NOMO-1 treated with DMSO at 0.1 percent for 48 hours (cell line): Measurements from ENCODE around the gene TXNRD2.
A peak's percentile ranks its signal among the peaks of the same experiment; 100 is the strongest.

Source experiments
- DNase-seq: peaks from one replicate; lab custom pipeline; 2025; ENCODE audit not compliant: unreplicated experiment; lab: John Stamatoyannopoulos, UW

TXNRD2 gene

DNA sequence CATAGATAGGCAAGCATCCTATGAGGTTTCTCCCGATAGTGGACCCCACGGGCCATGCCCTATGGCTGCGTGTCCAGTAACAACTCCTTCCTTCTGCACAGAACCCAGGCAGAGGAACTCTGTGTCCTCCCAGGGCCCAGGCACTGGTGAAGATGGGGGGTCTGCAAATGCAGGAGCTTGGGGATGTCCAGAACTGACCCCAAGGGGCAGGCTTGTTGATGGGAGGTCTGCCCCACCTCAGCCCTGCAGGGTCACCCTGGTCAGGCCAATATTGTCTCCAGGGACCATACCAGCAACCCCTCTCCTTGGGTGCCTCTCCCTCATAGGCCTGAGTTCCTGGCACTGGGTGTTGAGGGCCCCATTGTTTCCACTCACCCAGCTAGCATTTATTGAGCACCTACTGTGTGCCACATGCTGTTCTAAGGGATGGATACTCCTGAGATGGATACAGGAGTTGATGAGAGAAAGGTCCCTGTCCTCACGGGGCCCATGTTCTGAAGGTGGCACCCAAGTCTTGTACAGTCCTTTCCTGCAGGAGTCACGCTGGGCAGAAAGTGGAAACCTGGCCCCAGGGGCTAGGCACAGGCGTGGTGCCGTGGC lies 26.3 kb upstream of the TXNRD2 start:
- DNase-seq, result no peak

DNA sequence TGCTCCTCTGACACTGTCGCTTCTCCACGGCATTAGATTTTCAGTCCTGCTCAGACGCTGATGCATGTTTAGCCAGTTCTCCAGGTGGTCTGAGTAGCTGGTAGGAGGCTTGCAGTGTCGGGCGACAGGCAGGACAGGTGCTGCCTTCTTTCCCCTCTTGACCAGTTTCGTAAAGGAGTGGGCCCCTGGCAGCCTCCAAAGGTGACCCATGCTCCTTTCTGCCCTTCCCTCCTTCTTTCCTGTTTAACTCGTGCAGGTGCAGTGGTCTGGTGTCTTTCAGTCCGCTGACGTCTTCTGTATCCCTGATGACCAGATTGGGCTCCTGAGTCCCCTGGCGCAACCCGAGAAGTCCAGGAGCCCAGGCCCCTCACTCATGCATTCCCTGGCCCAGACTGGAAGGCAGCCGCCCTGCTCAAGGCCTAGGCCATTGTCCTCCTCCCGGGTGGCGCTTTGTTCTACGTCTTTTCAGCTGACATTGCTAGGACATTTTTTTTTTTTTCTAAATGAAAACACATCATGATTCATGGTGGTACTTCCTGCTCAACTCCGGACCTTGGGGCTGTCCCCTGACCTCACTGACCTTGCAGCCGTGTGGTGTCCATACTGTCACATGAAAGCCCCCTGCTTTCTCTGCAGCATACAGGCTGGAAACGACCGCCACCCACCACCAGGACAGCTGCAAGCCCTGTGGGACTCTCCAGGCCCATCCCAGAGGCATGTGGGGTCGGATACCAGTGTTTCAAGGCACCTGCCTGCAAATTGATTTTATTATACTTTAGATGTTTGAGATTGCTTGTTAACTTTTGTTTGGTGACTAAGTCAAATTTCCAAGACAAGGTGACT lies 25.5 kb upstream of the TXNRD2 start:
- no peak for DNase-seq

- DNase-seq, result peak; percentile 82
Measured at GRCh38 chr22:19965771-19966709, 24.4 kb upstream of the TXNRD2 start.

DNA sequence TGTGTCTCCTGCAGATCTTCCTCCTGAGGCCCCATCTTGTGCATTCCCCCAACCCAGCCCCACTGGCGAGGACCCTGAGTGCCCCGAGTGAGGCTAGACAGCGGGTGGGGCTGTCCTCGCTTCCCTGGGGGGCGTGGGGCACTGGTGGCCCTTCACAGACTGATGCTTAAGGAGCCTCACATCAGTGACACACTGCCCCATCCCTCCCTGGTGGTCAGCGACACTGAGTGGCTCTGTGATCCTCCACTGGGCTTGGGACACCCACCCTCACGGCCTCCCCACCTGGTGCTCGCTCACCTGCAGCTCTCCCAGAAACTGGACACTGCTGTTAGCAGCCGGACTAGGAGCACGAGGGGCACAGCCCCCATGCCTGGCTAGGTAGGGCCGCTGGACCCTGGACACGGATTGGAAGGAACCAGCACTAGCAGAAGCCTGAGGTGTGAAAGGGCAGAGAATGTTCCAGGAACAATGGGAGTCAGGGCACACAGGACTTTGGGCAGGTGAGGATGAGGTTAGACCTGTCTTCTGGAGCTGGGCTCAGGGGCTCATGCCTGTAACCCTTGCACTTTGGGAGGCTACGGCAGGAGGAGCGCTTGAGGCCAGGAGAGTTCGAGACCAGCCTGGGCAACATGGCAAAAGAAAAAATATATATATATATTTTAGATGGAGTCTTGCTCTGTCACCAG lies 23.2 kb upstream of the TXNRD2 start:
- DNase-seq, result no peak

- no peak for DNase-seq
Measured at GRCh38 chr22:19963863-19964642, 22.4 kb upstream of the TXNRD2 start.

DNA sequence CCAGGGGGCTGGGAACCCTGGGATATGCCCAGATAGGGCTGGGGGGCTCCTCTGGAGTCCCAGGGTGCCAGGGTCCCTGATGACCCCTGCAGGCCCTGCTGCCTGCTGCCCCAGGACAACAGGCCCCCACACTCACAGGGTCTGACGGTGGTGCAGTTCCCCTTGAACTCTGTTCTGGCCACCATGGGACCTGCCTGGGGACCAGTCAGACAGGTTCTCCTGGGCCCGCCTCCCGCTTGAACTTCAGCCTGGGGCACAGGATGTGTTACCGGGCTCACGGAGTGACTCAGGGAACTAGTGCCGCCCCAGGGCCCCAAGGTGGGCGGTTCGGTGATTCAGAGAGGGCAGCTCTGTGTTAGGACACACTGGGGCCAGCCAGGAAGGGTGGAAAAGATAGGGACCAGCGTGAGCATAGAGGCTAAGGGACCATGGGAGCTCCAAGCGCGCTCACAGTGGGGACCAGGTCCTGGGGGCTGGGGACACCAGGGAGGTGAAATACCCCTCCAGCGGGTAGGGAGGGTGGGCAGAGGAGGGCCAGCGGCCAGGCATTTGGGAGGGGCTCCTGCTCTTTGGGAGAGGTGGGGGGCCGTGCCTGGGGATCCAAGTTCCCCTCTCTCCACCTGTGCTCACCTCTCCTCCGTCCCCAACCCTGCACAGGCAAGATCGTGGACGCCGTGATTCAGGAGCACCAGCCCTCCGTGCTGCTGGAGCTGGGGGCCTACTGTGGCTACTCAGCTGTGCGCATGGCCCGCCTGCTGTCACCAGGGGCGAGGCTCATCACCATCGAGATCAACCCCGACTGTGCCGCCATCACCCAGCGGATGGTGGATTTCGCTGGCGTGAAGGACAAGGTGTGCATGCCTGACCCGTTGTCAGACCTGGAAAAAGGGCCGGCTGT lies 21.5 kb upstream of the TXNRD2 start:
- DNase-seq, result peak; percentile 22

DNA sequence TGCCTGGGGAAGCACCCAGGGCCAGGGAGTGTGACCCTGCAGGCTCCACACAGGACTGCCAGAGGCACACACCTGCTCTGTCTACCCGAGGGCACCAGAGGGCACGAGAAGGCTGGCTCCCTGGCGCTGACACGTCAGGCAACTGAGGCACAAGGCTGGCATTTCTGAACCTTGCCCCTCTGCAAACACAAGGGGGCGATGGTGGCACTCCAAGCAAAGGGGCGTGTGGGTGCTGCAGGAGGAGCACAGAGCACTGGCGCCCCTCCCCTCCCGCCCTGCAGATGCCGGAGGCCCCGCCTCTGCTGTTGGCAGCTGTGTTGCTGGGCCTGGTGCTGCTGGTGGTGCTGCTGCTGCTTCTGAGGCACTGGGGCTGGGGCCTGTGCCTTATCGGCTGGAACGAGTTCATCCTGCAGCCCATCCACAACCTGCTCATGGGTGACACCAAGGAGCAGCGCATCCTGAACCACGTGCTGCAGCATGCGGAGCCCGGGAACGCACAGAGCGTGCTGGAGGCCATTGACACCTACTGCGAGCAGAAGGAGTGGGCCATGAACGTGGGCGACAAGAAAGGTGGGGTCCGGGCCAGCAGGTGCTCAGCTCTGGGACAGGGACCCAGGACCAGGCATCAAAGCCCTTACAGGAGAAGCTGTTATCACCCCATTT lies 20.8 kb upstream of the TXNRD2 start:
- peak; percentile 37 for DNase-seq

DNA sequence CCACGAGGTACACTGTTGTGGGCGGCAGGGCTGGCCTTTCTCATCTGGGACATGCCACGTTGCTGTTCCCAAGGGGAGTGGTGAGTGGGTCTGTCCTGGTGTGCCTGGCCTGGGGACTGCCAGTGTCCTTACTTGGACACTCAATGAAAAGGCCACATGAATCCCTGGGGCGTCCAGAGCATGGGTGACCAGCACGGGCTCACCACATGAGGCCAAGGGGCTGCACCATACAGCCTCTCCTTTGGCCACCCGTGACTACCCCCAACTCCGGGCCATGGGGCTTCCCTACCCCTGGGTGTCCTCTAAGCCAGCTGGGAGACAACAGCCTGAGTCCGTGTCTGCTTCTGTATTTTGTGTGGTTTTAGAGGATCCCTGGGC lies 20.2 kb upstream of the TXNRD2 start:
- DNase-seq, result no peak

DNA sequence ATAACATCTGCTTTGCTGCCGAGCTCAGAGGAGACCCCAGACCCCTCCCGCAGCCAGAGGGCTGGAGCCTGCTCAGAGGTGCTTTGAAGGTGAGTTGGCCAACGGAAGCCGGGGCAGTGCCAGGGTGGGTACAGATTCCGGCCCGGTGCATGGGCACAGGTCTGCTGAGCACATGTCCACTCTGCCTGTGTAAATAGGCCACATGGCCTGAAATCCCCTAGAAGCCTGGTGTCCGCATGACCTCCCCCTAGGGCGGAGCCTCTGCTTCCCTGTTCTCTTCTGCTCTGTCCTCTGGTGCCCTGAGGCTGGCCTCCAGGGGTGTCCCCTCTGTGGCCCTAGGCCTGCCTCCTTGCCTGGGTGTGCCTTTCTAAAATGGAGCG lies 19.6 kb upstream of the TXNRD2 start:
- DNase-seq, result no peak

- DNase-seq, result no peak
Measured at GRCh38 chr22:19960491-19961200, 19.0 kb upstream of the TXNRD2 start.

GRCh38 chr22:19959587-19960490 lies 18.2 kb upstream of the TXNRD2 start:
- DNase-seq, result no peak

DNA sequence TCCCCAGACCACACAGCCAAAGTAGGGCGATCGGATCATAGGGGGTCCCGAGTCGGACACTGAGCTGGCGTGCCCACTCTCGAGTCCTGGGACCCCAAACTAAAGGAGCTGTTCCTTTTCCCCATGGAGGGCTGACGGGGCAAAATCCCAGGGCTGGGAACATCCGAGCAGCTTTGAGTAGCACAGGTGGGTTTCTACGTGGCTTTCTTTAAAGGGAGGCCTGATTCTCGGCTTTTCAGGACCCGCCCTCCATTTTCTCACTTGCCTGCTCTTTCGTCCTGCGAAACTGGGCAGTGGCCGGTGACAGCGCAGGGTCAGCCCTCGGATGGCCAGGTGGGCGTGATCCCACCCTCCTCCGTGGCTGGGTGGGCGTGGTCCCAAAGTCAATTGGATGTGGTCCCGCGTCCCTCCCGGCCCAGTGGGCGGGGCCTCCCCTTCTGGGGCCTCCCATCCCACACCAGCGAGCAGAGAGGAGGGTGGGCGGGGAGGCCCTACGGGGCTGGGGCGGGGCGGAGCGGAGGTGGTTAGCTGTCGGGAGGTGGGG lies 17.5 kb upstream of the TXNRD2 start:
- no peak for DNase-seq

- no peak for DNase-seq
Measured at GRCh38 chr22:19958083-19959042, 16.7 kb upstream of the TXNRD2 start.

DNA sequence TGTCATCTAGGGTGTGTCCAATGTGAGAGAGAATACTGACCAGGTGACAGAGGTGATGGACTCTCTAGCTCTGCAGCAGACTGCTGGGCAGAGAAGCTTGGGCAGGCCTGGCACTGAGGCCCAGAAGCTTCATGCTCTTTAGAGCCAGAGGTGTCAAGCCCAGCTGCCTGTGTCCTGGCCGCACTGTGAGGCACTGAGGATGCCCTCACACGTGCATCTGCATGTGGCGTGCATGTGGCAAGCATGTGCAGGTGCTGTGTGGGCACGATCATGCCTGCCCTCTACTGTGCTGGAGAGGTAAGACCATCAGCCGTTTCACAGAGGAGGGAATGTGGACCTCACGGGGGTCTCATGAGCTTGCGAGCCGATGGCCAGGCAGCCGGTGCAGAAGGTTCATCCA lies 15.8 kb upstream of the TXNRD2 start:
- DNase-seq, result no peak

DNA sequence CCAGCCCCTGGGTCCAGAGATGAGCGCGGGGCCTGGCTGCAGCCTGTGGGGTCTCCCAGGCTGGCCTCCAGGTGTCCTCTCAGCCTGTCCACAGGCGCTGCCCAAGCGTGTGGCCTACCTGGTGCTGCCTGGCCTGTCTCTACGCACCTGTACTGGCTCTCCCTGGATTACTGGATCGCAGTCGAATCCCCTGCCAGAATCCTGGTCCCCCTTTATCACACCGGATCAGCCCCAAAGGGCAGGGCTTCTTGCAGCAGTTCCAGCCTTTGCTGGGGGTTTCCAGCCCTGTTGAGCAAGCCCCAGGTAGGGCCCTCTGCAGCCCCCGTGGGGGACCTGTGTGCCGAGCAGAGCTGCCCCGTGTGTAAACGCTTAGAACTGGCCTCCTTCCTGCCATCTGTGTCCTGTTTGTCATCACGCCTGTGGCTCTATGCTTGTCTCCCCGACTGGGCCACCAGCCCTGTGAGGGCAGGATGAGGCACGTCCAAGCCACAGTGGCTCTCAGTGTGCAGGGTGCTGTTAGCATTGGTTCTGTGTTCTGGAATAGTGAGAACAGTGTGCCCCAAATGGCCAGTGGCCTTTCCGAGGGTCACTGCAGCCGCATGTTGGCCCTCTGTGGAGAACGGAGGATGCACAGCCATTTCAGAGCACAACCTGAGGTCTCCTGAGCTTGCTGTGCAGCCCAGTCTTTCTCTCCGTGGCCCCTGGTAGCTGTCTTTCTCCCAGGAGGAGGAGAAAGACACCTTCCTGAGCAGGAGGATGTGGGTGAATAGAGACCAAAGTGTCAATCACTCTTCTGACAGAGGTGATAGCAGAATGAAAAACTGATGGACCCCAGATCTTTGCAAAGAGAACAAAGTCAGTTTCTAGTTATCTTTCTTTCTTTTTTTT lies 13.9 kb upstream of the TXNRD2 start:
- DNase-seq, result no peak
